HG03196 (cell line): Measurements from ENCODE around the gene MRPS18A.

Source experiments
- ATAC-seq: cut with Tn5 transposase; IDR thresholded peaks from one replicate; pipeline ENCODE4 v1.9.1; 2021; ENCODE audit not compliant: unreplicated experiment

MRPS18A gene

GRCh38 chr6:43699564-43700186, 12.1 kb upstream of the MRPS18A start:
- no peak for ATAC-seq

DNA sequence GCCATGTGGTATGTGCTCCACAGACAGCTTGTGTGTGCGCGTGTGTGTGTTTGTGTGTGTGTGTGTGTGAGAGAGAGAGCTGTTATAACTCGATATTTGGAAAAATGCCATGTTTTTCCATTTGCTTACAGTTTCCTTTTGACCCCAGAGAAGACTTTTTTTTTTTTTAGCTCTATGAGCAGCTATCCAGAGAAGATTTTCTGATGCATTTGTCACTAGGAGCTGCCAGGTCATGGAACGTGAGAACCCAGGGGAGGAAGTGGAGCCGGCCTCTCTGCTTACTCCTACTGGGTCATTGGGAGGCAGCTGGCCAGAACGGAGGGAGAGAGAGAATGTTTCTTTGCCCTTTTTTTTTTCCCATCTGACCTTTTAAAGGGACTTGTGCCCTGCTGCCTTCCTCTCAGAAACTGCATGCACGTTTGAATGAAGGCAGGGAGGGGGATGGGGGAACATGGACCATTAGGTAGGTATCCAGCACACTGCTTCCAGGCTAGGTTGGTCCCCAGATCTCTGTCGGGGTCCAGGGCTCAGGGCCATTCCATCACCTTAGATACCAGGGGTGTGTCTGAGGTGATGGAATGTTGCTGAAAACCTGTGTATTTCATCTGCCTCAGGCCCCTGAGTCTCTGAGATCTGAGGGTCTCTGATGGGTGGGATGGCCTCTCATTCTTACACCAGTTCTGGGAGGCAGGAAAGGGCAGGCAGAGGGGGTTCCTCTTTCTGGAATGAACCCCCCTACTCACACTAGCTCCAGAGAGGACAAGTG, 11.2 kb upstream of the MRPS18A start:
- ATAC-seq, result no peak

DNA sequence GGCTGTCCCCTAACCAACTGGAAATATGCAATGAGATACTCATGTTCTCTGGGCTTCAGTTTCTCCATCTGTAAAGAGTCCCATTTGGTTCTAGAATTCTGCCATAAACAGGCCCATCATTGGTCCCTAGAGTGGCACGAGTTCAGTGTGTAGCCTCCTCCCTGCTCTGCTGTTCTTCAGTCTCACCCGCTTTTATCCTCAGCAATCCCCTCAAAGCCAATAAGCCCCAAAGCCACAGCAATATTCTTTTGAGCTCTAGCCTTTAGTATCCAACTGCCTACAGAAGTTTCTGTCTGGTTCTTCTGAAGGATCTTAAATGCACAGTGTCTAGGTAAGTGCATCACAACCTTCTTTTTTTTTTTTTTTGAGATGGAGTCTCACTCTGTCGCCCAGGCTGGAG, 9.8 kb upstream of the MRPS18A start:
- ATAC-seq, result no peak

DNA sequence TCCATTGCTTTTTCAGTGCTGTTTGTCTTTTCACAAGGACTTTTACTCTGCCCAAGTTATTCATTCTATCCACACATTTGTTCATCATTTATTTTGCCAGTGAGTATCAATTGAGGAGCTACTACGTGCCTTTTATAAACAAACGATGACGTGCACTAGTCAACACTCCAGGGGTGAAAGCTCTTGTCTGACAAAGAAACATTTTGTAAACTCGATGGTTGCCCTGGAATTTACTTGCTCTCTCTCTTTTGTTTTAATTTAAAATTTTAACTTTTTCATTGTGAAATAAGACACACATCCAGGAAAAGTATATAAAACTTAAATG, 8.3 kb upstream of the MRPS18A start:
- no peak for ATAC-seq

DNA sequence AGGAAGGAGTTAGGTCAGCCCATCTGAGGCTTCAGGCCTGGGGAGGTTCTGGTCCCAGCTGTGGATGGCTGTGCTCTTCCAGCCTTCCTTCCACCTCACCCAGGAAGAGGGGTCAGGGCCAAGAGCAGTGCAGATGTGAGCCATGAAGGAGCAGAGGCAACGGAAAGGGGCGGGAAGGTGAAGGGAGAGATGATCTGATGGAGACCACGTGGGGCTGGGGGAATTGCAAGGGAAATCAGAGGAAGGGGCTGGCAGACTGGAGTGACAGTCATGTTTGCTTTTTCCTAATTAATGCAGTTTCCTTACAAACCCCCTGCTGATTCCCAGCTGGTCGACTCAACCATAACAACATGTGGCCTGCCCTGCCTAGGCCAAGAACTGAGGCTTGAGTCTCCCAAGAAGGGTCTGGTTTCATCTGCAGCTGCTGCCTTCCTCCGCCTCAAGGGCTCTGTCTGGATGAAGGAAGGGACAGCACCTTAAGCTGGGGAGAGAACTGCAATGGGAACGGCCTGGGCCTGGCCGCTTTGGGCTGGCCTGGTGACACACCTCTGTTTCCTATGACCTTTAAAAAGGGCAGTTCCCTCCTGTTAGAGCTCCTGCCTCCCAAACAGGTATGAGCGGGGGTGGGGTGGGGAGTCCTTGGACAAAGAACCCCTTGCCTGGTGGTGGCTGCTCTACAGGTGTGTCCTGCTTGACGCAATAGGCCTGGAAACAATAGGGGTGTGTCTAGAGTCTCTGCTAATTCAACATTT, 7.8 kb upstream of the MRPS18A start:
- no peak for ATAC-seq

DNA sequence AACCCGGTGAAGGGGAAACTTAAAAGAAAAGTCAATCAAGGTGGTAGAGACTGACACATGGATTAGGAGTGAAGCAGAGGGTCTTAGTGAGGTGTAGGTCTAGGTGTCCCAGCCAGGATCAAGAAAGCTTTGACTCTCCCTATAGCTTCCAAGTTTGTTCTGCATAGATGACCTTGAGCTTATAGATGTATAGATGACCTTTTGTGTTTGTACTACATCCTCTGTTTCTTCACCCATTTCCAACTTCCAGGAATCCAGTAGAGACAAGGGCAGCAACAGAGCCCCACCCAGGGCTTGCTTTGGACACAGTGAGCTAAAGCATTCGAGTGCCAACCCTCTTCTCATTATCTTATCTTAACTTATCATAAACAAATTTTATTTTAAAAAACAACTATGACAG, 1.8 kb upstream of the MRPS18A start:
- ATAC-seq, result no peak

GRCh38 chr6:43687079-43687436, 533 bp downstream of the MRPS18A start:
- no peak for ATAC-seq

GRCh38 chr6:43683708-43684455, 3.7 kb downstream of the MRPS18A start:
- ATAC-seq, result no peak

DNA sequence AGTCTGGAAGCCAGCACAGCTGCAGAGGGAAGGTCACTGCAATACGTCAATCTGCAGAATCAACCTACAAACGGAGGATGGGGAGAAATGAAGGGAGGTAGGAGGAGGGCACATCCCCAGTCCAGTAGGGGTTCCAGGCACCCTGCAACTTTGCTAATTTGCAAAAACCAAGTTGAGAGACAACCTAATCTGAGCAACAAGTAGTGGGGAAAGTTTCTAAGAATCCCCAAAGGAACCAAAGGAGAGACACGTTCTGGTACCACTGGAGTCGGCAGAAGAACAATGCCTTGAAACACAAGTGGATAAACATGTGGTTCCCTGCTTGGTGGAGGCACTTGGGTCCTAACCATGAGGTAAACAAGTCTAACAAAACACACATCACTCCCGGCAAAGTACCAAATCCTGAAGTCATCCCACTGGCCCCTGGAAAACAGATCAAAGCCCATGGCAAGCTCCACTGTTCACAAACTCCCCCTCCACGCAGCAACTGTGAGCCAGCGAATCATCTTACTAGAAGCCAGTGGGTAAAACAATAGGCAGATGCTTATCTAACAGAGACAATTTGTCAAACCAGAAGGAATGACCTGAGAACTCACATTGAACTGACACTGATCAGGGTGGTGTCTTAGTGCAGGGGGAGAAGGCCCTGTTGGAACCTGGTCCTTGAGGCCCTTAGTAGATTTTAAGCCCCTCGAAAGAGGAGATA, 4.7 kb downstream of the MRPS18A start:
- ATAC-seq, result no peak

GRCh38 chr6:43681303-43681702, 6.3 kb downstream of the MRPS18A start:
- ATAC-seq, result no peak

- no peak for ATAC-seq
These were observed 7.0 kb downstream of the MRPS18A start for GRCh38 chr6:43680308-43681200.

DNA sequence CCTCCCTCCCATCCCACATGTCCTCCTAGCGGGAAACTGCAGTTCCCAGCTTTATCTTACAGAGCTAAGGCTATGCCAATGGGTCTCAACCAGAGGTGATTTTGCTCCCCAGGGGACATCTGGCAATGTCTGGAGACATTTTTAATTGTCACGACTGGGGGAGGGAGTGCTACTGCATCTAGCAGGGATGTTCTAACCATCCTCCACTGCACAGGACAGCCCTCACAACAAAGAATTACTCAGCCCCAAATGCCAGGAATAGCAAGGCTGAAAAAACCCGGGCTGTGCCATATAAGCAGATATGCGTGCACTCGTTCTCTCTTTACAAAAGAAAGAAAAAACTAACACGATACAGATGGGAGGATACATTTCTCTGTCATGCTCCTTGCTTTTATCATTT, 8.5 kb downstream of the MRPS18A start:
- no peak for ATAC-seq

DNA sequence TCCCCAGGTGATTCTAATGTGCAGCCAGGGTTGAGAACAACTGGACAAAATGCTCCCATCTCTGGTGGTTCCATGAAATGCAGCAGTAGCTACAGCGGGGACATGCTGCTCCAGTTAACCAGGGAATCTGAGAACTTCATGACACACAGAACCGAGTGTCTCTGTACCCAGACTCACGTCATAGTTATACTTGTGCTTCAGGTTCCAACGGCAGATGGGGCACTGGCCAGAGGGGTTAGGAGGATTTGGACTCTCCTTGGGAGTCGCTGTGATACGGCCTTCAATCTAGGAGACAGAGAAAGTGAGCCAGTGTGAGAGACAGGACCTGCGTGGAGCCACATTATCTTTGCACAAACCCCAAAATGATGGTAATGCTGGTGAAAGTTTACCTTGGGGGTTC, 9.2 kb downstream of the MRPS18A start:
- no peak for ATAC-seq

DNA sequence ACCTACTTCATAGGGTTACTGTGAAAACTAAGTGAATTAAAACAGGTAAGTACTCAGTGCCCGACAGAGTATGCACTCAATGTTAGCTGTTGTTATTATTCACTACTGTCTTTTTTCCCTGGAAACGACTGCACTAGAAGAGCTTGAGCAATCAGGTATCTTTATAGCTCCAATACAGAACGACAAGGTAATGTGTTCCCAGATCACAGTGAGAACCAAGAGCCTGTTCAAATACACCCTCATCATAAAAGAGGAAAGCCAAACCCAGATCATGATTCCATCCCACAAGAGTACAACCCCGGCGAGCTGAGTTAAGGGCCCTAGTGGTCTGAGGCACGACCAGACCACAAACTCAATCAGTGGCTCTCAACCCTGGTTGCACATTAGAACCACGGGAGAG, 9.8 kb downstream of the MRPS18A start:
- no peak for ATAC-seq

- no peak for ATAC-seq
These were observed 10.5 kb downstream of the MRPS18A start for GRCh38 chr6:43676962-43677606.

GRCh38 chr6:43674921-43675320, 12.7 kb downstream of the MRPS18A start:
- no peak for ATAC-seq

GRCh38 chr6:43674291-43674690, 13.3 kb downstream of the MRPS18A start:
- ATAC-seq, result no peak

DNA sequence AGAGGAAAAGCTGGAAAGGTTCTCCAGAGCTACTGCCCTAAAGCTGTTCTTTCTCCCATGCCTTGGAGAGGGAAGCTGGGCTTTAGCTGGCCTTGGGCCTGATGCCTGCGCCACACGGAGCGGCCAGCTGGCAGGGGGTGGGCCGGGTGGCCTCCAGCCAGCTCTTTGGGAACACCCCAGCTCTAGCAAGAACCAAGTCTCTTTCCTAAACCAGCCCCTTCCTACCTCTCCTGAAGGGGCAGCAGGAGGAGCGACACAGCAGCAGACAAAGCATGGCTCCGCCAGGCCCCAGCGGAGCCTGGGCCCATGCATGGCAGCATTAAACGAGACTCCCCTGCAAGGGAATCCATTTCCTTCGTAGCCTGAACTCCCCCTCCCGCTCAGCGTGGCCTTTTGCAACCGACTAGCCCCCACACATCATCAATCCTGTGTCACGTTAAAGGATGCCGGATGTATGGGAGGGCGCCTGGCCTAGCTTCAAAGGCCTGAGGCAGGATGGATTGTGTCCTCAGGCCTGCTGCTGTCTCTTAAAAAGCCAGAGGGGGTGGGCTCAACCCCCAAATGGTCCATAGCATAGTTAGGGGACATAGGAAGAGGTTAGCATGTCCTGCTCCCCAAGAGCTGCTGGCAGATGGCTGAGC, 14.0 kb downstream of the MRPS18A start:
- no peak for ATAC-seq
